HCEC 1CT (cell line): ENCODE results near the gene EZH1.
"Not testable (repeated sequence)": the region's sequence is repeated elsewhere in the genome, so short reads cannot be mapped to it uniquely, and the experiment has no call there.

ENCODE experiments used
- DNase-seq: peaks from one replicate; pipeline ENCODE4 v3.0.0-alpha.2; 2017

The EZH1 gene

GRCh38 chr17:42665581-42666001 lies 79.2 kb downstream of the EZH1 start:
- DNase-seq = no peak

- DNase-seq = peak; percentile 82
Observed at GRCh38 chr17:42660692-42661345, 84.0 kb downstream of the EZH1 start.

DNA sequence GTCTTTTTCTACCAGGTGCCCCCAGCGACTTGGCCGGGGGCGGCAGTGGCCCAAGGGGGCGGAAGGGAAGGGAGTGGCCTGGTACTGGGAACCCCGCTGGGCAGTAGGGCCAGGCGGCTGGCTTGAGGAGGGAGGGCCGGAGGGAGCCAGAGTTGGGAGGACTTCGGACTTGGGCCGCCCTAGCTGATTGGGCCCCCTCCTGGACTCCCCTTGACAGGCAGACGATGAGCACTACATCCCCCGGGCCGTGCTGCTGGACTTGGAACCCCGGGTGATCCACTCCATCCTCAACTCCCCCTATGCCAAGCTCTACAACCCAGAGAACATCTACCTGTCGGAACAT lies 84.9 kb downstream of the EZH1 start:
- not testable (repeated sequence) for DNase-seq

DNA sequence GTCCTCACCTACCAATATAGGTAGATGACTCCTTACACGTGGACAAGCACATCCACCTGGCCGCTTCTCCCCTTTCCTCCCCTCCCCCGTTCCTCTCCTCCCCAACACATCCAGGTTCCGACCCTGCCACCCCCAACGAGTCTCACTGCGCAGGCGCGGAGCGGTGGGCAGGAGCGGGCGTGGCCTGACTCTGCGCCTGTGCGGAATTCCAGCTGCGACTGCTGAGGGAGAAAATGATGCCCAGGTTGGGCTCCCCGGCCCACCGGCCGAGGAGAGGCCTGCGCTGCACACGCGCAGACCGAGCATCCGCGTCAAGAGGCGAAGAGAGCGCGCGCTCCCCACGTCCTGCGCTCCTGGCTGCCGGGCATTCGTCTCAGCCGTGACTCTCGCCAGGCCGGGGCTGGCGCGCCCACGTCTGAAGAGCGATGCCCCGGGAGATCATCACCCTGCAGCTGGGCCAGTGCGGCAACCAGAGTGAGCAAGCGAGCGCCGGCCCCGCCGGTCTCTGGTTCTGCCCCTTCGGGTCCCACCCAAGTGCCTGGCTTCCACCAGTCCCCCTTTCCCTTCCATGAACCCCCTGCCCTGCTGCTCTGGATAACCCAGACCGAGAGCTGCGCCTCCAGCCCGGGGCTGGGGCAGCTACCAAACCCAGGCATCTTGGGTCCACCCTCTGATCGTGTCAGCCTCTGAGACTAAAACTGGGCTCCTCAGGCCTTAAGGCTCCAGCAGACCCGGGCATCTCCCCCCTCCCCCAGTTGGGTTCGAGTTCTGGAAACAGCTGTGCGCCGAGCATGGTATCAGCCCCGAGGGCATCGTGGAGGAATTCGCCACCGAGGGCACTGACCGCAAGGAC lies 85.5 kb downstream of the EZH1 start, which contains the start of gene TUBG2:
TSS of gene TUBG2 (plus strand) at position 206 of the 853 bp plus-strand sequence. CDS start at position 426, 220 bp downstream.
- peak; percentile 85 for DNase-seq

- no peak for DNase-seq
Observed at GRCh38 chr17:42657824-42658588, 86.8 kb downstream of the EZH1 start.

- peak; percentile 83 for DNase-seq
Observed at GRCh38 chr17:42655528-42655927, 89.3 kb downstream of the EZH1 start.

DNA sequence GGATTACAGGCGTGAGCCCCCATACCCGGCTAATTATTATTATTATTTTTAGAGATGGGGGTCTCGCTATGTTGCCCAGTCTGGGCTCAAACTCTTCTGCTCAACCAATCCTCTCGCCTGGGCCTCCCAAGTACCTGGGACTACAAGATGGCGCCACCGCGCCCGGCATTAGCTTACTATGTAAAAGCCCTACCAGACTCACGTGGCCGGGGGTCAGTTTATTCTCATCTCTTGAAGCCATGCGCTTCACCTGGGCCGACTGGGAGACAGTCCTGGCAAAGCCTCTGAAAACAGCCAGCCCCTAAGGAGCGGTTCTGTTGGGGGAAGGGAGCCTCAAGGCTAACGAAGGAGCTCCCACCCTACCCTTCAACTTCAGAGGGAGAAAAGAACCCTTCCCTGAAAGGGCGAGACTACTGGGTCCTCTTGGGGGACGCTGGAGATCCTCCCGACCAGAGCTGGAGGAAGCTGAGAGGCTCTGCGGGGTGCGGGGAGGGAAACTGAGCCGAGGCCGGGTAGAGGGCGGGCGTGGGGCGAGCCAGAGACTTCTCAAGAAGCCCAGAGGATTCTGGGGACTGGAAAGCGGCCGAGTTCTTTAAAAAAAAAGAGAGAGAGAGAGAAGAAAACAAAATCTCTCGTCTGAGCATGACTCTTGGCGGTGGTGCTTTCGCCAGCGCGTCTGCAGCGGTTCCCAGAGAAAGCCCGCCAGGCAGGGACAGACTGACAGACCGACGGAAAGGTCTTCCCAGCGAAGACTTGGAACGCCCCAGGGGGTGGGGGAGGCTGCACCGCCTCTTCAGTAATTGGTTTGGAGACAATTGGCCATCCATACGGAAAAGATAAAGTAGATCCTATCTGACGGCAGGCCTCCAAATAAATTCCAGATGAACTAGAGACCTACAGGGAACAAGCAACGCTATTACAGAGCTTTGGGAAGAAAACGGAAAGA lies 91.4 kb downstream of the EZH1 start:
- DNase-seq = peak; percentile 35

- no peak for DNase-seq
Observed at GRCh38 chr17:42651392-42651791, 93.4 kb downstream of the EZH1 start.
